GM21360 (cell line): ENCODE data around the gene PARD3.
"Not testable (repeated sequence)": the region's sequence is repeated elsewhere in the genome, so short reads cannot be mapped to it uniquely, and the experiment has no call there.

Source experiments
- ATAC-seq: cut with Tn5 transposase; IDR thresholded peaks from one replicate; pipeline ENCODE4 v1.9.1; 2021; ENCODE audit warnings: mild to moderate bottlenecking, moderate library complexity; ENCODE audit not compliant: unreplicated experiment

PARD3 gene

DNA sequence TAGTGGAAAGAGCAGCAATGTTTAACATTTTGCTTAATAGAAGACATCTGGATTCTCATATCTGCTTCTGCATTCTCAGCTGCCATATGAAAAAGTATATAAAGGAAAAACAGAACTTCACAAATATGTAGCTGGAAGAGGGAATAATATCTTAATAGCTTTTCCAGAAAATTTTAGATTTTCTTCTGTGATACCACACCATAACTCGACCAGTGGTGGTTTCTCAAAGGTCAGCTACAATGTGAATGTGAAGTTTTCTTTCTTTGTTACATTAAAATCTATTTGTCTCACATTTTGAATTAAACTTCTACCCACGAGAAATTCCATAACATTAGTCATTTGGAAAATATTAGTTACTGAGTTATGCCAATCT is 339.8 kb downstream of the PARD3 start:
- ATAC-seq = no peak

- ATAC-seq = no peak
Measured at GRCh38 chr10:34474555-34475273, 340.4 kb downstream of the PARD3 start.

DNA sequence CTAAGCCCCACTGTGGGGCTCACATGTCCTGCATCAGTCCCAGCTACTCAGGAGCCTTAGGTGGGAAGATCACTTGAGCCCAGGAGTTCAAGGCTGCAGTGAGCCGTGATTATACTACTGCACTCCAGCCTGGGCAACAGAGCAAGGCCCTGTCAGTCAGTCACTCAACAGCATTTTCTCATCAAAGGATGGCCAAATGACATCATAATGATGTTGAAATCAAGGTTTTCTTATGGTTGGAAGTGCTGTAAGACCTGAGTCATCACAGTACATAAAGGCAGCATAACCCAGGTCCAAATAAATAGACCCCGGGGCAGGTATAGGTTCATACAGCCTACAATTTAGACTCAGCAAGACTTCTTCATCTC is 341.1 kb downstream of the PARD3 start:
- no peak for ATAC-seq

DNA sequence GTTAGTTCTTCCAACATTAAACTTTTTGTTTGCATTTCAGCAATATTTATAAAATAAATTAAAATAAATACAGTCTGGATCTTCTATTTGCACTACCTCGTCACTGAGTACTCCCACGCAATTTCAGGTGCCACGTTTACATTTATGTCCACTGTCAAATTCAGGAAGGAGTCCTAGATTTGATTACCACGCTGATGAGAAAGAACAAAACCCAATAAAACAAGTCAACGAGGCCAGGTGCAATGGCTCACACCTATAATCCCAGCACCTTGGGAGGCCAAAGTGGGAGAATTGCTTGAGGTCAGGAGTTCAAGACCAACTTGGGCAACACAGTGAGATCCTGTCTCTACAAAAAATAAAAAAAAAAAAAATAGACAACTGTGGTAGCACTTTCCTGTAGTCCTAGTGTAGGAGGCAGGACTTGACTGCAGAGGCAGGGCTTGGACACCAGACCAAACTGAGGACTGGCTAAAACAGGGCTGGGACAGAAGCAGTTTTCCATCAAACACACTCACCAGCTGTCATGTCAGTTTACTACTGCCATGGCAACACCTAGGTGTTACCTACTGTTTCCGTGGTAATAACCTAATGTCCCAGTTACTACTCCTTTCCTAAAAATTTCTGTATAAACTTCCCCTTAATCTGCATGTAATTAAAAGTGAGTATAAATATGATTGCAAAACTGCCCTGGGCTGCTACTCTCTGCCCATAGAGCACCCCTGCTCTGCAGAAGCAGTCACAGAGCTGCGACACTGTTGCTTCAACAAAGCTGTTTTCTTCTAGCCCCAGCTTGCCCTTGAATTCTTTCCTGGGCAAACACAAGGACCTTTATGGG is 341.7 kb downstream of the PARD3 start:
- no peak for ATAC-seq

GRCh38 chr10:34470307-34470706 is 344.8 kb downstream of the PARD3 start:
- no peak for ATAC-seq

DNA sequence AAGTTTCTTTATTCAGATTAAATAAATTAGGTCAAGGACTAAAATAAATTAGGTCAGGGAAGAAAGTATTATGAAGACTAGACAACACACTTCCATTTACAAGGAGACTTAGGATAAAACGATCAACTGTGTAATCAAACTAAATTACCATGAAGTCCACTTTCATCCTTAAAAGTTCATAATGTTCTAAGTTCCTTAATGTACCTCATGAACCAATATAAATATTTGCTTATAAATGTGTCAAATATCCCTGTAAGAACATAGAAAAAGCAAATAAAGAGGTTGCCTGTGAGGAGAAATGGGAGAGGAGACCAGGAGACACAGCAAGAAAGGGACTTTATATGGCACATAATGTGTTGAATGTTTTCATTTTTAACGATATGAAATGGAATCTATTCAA is 345.6 kb downstream of the PARD3 start:
- ATAC-seq = no peak

- no peak for ATAC-seq
Measured at GRCh38 chr10:34467902-34468301, 347.2 kb downstream of the PARD3 start.

DNA sequence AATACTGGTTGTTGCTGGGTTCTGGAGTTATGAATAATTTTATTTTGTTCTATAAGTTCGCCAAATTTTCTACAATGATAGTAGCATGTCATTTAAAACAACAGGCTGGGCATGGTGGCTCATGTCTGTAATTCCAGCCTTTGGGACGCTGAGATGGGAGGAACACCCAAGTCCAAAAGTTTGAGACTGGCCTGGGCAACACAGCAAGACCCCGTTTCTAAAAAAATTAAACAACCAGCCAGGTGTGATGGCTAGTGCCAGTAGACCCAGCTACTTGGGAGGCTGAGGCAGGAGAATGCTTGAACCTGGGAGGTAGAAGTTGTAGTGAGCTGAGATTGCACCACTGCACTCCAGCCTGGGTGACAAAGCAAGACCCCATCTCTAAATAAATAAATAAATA is 347.7 kb downstream of the PARD3 start:
- no peak for ATAC-seq

DNA sequence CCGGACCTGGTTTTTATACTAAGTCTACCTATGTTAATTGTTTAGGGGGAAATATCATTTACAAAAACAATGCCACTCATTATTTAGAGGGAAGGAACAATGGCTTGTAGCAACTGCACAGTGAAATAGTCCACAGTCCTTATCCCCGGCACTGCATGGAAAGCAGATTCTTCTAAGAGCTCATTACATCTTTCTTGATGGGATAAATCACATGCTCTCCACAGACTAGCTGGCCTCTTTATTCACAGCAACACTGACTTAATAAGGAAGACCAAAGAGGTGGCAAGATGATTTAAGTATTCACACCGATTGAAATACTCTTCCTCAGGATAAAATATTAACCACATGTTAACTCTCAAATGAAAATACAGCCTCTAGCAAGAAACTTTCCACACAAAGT is 349.4 kb downstream of the PARD3 start:
- no peak for ATAC-seq

GRCh38 chr10:34464591-34464990 is 350.5 kb downstream of the PARD3 start:
- no peak for ATAC-seq

DNA sequence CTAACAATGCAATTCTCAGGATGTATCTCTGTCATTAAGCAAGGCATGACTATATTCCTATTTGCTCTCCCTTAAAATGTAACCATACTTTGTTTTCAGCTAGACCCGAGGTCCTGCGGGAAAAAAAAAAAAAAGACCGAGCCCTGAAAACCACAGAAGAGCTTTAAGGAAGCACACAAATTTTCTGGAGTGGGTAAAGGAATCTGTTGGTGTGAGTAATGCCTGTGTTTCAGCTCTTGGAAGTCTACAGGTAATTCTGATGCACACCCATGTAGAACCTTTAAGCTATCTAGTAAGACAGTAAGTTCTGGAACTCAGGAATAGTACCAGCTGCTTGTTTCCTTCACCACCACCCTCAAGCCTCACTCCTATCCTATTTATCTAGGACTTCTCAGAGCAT is 351.1 kb downstream of the PARD3 start:
- ATAC-seq = no peak

- ATAC-seq = no peak
Measured at GRCh38 chr10:34462993-34463392, 352.1 kb downstream of the PARD3 start.

DNA sequence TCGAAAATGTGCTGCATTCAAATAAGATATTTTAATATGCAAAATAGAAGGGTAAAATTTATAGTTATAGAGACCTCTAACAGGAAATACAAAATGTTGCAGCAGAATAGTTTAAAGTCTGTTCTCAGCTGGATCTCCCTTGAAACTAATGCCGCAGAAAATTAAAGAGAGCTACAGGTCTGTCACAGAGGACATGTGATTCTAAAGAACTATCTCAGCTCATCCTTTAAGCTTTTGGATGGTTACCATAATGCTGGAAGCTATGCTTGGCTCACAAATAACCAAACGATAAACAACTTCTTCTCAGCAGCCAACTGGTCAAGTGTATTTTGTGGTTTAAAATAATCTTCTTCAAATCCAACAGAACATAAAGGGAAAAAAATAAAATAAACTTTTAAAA is 353.0 kb downstream of the PARD3 start:
- ATAC-seq = no peak

DNA sequence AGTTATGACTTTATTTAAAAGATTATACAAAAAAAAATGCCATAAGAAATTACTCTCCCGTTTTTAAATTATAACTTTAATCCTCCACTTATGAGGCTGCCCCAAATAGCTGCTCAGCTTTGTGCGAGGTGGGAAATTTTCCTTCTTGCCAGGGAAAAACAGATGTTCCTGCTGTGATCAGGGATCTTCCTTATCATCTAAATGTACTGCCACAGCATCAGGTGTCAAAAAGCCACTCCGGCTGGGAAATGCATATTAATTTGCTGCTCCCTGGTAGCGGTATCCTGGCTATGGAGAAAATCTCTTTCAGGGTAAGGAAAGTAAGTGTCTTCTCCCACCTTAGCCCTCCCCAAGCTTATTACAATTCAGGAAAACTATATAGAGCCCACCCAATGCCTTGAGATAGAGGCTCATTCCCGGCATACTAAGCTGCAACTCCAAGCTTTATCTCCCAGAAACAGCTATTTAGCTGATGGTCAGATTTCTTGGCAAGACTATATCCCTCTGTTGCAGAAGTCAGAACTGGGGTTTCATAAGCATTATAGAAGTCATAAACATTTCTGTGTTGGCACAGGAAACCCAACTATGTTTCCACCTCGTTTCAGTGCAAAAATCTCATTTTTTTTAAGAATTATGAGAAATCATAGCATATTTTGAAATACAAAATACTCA is 360.4 kb downstream of the PARD3 start:
- ATAC-seq = no peak

DNA sequence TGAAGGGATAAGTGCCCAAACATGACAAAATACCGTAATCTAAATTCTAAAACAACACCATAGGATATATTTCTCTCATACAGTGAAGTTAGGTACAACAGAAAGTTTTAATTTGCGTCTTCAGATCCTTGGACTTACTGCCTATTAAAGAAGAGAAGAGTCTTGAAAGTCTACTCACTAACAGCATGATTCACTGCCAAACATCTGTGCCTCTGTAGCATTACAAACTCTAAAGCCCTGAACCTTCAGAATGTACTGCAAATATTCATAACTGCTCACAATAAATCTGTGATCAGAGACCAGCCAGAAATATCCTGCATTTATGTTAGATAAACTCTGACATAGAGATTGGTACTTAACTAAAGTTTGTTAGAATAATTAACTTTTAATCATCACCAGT is 365.3 kb downstream of the PARD3 start:
- ATAC-seq = no peak

DNA sequence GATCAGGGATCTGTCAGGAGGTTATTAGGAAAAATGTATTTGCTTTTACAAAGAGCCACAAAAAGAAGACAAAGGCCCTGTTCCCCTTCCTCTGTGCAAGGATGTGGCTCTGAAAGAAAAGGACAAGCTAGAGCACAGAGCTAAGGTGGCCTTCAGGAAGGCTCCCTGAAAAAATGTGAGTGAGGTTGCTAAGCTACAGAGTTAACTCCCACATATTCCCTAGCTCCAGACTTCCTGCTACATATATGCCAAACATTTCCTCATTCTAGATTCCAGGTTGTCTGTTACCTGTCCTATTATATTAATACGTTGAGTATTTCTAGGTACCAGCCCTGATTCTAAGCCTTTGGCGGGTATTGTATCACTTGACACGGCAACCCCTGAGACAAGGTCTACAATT is 369.0 kb downstream of the PARD3 start:
- ATAC-seq = no peak

- ATAC-seq = no peak
Measured at GRCh38 chr10:34444223-34445183, 370.6 kb downstream of the PARD3 start.

DNA sequence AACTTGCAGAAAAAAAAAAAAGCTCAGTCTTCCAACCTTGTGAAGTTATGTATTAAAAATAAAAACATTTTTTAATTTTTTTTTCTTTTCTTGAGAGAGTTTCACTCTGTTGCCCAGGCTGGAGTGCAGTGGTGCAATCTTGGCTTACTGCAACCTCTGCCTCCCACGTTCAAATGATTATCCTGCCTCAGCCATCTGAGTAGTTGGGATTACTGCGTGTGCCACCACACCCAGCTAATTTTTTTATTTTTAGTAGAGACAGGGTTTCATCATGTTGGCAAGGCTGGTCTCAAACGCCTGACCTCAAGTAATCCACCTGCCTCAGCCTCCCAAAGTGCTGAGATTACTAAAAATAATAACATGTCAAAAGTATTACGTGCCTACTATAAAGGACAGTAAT is 375.7 kb downstream of the PARD3 start:
- ATAC-seq = not testable (repeated sequence)

DNA sequence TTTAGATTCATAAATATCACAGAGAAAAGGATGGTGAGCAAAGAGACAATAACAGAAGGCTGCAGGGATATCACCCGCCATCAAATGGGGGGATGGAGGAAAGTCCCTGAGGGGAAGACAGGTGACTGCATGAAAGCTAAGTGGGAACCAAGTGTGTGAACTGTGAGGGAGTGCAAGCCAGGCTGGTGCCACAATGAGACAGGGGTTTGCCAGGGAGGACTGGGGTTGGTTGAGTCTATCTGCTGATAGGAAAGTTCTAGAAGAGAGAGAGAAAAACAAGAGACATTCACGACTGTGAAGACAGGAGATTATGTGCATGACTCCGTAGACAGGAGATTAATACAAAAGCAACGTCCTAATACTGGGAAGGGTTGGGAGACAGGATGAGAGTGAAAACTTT is 376.4 kb downstream of the PARD3 start:
- ATAC-seq = no peak

GRCh38 chr10:34437906-34438305 is 377.2 kb downstream of the PARD3 start:
- ATAC-seq = no peak

- ATAC-seq = no peak
Measured at GRCh38 chr10:34434119-34434594, 380.9 kb downstream of the PARD3 start.
